Parathyroid adenoma (tissue), 2 donors: Measurements from ENCODE around the gene DENND4A.
"Not testable (repeated sequence)": the region's sequence is repeated elsewhere in the genome, so short reads cannot be mapped to it uniquely, and the experiment has no call there.

Experiments used
- H2AFZ ChIP-seq: fragments of 300-600 bp; sonication (generic); one replicate; pipeline ENCODE4 v1.7.0; 2017; ENCODE audit warnings: antibody characterized with exemption, mild to moderate bottlenecking
- H3K27ac ChIP-seq: fragments of 300-600 bp; sonication (generic); one replicate; pipeline ENCODE4 v1.7.0; 2017
- H3K27me3 ChIP-seq: fragments of 300-600 bp; sonication (generic); one replicate; pipeline ENCODE4 v1.7.0; 2017; ENCODE audit warnings: low read length; ENCODE audit not compliant: control insufficient read depth, insufficient read depth
- H3K36me3 ChIP-seq: fragments of 300-600 bp; sonication (generic); one replicate; pipeline ENCODE4 v1.7.0; 2017; ENCODE audit warnings: low read length; ENCODE audit not compliant: control insufficient read depth, insufficient read depth
- H3K4me1 ChIP-seq: fragments of 300-600 bp; sonication (generic); one replicate; pipeline ENCODE4 v1.7.0; 2017; ENCODE audit warnings: control low read depth
- H3K4me2 ChIP-seq: fragments of 300-600 bp; sonication (generic); one replicate; pipeline ENCODE4 v1.7.0; 2017; ENCODE audit warnings: low read length
- H3K4me3 ChIP-seq: fragments of 300-600 bp; sonication (generic); one replicate; pipeline ENCODE4 v1.7.0; 2017; ENCODE audit warnings: low read depth, low read length
- H3K79me2 ChIP-seq: fragments of 300-600 bp; sonication (generic); one replicate; pipeline ENCODE4 v1.7.0; 2017; ENCODE audit warnings: control low read depth
- H3K9ac ChIP-seq: fragments of 300-600 bp; sonication (generic); one replicate; pipeline ENCODE4 v1.7.0; 2017; ENCODE audit warnings: mild to moderate bottlenecking
- H3K9me3 ChIP-seq: fragments of 300-600 bp; sonication (generic); one replicate; pipeline ENCODE4 v1.7.0; 2017; ENCODE audit warnings: low read length; ENCODE audit not compliant: control insufficient read depth
- TF ChIP-seq, protein P1 (sequence below): fragments of 300-600 bp; sonication (generic); IDR thresholded peaks from one replicate; pipeline ENCODE4 v1.7.0; 2017; ENCODE audit warnings: antibody characterized with exemption, mild to moderate bottlenecking
- donor health status: primary hyperparathyroidism.

The DENND4A gene

DNA sequence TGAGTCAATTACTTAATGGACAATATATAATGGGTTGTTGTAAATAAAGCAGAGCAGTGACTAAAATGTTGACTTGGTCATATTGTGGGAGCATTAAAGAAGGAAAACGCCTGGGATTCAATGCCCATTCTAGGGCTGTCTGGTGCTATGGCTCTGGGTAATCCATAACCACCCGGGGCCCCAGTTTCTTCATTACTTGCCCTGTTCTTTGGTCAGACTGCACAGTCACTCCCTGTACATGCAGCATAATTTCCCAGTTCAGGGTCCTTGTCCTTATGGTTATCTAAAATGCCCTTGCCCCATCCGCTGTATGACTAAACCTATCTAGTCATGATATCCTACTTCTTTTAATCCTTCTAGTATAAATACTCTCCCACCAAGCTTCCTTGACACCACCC is 27.5 kb upstream of the DENND4A start:
- Histone ChIP-seq H3K4me2 (no peak overlapping the region), H2AFZ (no peak overlapping the region), H3K9ac (no peak overlapping the region), H3K27ac (no peak overlapping the region), H3K36me3 (no peaks in the 10 kb centered on the region), H3K27me3 (no peaks in the 10 kb centered on the region), H3K4me1 (no peaks in the 10 kb centered on the region), H3K79me2 (no peaks in the 10 kb centered on the region), H3K9me3 (no peaks in the 10 kb centered on the region), H3K4me3 (no peak overlapping the region)
- TF ChIP-seq, protein P1, sequence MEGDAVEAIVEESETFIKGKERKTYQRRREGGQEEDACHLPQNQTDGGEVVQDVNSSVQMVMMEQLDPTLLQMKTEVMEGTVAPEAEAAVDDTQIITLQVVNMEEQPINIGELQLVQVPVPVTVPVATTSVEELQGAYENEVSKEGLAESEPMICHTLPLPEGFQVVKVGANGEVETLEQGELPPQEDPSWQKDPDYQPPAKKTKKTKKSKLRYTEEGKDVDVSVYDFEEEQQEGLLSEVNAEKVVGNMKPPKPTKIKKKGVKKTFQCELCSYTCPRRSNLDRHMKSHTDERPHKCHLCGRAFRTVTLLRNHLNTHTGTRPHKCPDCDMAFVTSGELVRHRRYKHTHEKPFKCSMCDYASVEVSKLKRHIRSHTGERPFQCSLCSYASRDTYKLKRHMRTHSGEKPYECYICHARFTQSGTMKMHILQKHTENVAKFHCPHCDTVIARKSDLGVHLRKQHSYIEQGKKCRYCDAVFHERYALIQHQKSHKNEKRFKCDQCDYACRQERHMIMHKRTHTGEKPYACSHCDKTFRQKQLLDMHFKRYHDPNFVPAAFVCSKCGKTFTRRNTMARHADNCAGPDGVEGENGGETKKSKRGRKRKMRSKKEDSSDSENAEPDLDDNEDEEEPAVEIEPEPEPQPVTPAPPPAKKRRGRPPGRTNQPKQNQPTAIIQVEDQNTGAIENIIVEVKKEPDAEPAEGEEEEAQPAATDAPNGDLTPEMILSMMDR: no peak

DNA sequence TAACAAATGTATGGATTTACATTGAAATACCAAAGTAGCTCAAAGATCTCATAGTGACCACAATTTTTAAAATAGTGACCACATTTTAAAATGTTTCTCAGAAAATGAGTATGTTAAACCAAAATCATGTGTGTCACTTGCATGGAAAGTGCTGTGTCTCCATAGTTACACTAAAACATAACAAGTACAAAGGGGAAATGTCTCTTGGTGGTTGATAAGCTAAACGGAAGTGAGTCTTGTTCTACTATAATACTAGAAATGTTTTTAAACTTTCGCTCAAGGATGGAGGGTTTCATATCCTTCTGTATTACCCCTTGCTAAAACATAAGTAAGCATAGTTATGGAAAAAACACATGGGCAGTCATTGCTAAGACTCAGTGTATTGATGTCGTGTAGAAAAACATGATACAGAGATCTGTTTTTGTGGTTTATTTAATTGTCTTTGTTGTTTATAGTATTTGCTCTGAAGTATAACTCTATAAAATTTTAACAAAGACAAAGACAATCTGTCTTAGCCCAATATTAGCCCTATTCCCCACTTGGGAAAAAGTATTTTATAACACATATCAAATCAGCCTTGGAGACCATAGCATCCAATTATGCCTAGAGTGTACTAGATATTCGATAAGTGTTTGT is 27.0 kb upstream of the DENND4A start:
- Histone ChIP-seq H3K27ac (no peak overlapping the region), H3K4me3 (no peak overlapping the region), H3K4me1 (no peaks in the 10 kb centered on the region), H3K36me3 (no peaks in the 10 kb centered on the region), H3K79me2 (no peaks in the 10 kb centered on the region), H2AFZ (no peak overlapping the region), H3K9me3 (no peaks in the 10 kb centered on the region), H3K9ac (no peak overlapping the region), H3K27me3 (no peaks in the 10 kb centered on the region), H3K4me2 (no peak overlapping the region)
- TF ChIP-seq, protein P1: no peak

DNA sequence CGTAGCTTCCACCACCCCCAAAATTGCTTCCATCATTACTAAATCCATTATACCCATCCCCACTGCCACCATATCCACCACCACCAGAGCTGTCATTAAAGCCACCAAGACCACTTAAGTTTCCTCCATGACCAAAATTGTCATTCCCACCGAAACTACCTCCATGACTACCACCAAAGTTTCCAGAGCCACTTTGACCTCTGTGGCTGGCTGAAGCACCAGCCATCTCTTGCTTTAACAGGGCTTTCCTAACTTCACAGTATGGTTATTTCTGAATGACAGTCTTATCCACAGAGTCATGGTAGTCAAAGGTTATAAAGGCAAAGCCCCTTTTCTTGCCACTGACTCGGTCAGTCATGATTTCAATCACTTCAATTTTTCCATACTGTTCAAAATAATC is 24.3 kb upstream of the DENND4A start:
- no peak overlapping the region for H3K9ac ChIP-seq
- TF ChIP-seq, protein P1: no peak
- no peaks in the 10 kb centered on the region for H3K9me3 ChIP-seq

DNA sequence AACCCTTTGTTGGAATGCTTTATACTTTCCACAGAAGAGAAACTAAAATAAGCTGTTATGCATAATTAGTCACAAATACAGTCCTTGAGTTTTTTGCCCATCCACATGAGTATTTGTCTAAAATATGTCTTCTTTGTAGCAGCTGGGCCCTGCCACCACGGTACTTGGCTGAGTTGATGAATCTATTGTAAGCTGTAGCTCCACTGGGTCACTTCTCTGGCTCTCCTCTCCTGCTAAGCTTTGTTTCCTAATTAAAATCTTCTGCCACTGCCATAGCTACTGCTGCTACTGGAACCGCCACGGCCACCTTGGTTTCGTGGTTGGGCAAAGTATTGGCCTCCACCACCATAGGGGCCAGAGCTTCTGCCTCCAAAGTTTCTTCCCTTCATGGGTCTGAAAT is 23.9 kb upstream of the DENND4A start:
- not testable (repeated sequence) for H3K79me2 ChIP-seq, H3K27ac ChIP-seq, H3K9ac ChIP-seq, H3K36me3 ChIP-seq, H3K9me3 ChIP-seq, H3K4me3 ChIP-seq, H3K27me3 ChIP-seq, H2AFZ ChIP-seq, H3K4me2 ChIP-seq, H3K4me1 ChIP-seq

More for the DNA sequence above, 24.3 kb upstream of the DENND4A start:
- Histone ChIP-seq H3K27ac (no peak overlapping the region), H2AFZ (no peak overlapping the region), H3K4me3 (no peak overlapping the region), H3K4me1 (no peaks in the 10 kb centered on the region), H3K36me3 (no peaks in the 10 kb centered on the region), H3K4me2 (no peak overlapping the region), H3K79me2 (no peaks in the 10 kb centered on the region), H3K27me3 (no peaks in the 10 kb centered on the region)

DNA sequence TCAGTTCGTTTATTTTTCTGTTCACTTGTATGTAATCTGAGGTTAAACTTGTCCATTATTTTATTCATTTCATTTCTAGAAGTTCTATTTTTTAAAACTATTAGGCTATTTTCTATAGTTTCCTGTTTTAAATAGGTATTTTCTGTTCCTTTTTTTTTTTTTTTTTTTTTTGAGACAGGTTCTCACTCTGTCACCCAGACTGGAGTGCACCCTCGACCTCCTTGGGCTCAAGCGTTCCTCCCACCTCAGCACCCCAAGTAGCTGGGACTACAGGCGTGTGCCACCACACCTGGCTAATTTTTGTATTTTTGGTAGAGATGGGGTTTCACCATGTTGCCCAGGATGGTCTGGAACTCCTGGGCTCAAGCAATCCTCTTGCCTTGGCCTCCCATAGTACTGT is 22.2 kb upstream of the DENND4A start:
- H3K4me2 ChIP-seq, H3K79me2 ChIP-seq, H3K9me3 ChIP-seq, H3K27ac ChIP-seq, H3K27me3 ChIP-seq, H2AFZ ChIP-seq, H3K36me3 ChIP-seq, H3K9ac ChIP-seq, H3K4me1 ChIP-seq, H3K4me3 ChIP-seq: not testable (repeated sequence)

DNA sequence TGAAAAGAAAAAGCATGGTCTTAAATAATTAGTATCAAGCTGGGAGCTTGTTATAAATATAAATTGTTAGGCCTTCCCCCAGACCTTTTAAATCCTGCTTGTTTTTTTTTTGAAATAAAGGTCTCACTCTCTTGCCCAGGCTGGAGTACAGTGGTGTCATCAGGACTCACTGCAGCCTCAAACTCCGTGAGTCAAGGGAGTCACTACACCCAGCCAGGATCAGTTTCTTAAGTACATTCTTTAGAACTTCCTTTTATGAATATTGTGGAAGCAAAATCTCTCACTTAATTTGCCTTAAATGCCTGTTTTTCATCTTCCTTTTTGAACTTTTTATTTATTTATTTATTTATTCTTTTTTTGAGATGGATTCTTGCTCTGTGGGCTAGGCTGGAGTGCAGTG is 20.8 kb upstream of the DENND4A start:
- H3K4me3 ChIP-seq: no peak overlapping the region
- H2AFZ ChIP-seq: no peak overlapping the region
- TF ChIP-seq, protein P1: no peak
- H3K4me1 ChIP-seq: no peaks in the 10 kb centered on the region
- no peaks in the 10 kb centered on the region for H3K36me3 ChIP-seq
- no peak overlapping the region for H3K27ac ChIP-seq
- H3K9me3 ChIP-seq: no peaks in the 10 kb centered on the region
- H3K9ac ChIP-seq: no peak overlapping the region
- H3K4me2 ChIP-seq: no peak overlapping the region
- H3K79me2 ChIP-seq: no peaks in the 10 kb centered on the region
- no peaks in the 10 kb centered on the region for H3K27me3 ChIP-seq
